ENCODE measurements around the gene MEGF8.

The MEGF8 gene

GRCh38 chr19:42356686-42357085, 31.3 kb downstream of the MEGF8 start:
- no peak for DNase-seq (ENCODE audit: low read depth in 2 of 2)

- no peak for DNase-seq (ENCODE audit: low read depth in 2 of 2)
These were observed 31.9 kb downstream of the MEGF8 start for GRCh38 chr19:42357290-42357689.

- DNase-seq (ENCODE audit: low read depth in 2 of 2) = no peak
These were observed 35.5 kb downstream of the MEGF8 start for GRCh38 chr19:42360787-42361544.

GRCh38 chr19:42361545-42361910, 36.1 kb downstream of the MEGF8 start:
- DNase-seq (ENCODE audit: low read depth in 2 of 2) = no peak

GRCh38 chr19:42362342-42362741, 36.9 kb downstream of the MEGF8 start:
- no peak for DNase-seq (ENCODE audit: low read depth in 2 of 2)

GRCh38 chr19:42362891-42363440, 37.5 kb downstream of the MEGF8 start:
- no peak for DNase-seq (ENCODE audit: low read depth in 2 of 2)

- DNase-seq (ENCODE audit: low read depth in 2 of 2) = no peak
These were observed 38.3 kb downstream of the MEGF8 start for GRCh38 chr19:42363614-42364346.

GRCh38 chr19:42366673-42367072, 41.2 kb downstream of the MEGF8 start:
- DNase-seq (ENCODE audit: low read depth in 2 of 2) = no peak

GRCh38 chr19:42367929-42368328, 42.5 kb downstream of the MEGF8 start:
- DNase-seq (ENCODE audit: low read depth in 2 of 2) = no peak

- DNase-seq (ENCODE audit: low read depth in 2 of 2) = no peak
These were observed 42.9 kb downstream of the MEGF8 start for GRCh38 chr19:42368360-42368759.

- no peak for DNase-seq (ENCODE audit: low read depth in 2 of 2)
These were observed 43.3 kb downstream of the MEGF8 start for GRCh38 chr19:42368765-42369164.

GRCh38 chr19:42369433-42370067, 44.1 kb downstream of the MEGF8 start:
- no peak for DNase-seq (ENCODE audit: low read depth in 2 of 2)

GRCh38 chr19:42370068-42370520, 44.7 kb downstream of the MEGF8 start:
- DNase-seq (ENCODE audit: low read depth in 2 of 2) = no peak

- no peak for DNase-seq (ENCODE audit: low read depth in 2 of 2)
These were observed 45.3 kb downstream of the MEGF8 start for GRCh38 chr19:42370626-42371175.

GRCh38 chr19:42374826-42375376, 49.5 kb downstream of the MEGF8 start:
- DNase-seq (ENCODE audit: low read depth in 2 of 2) = no peak

GRCh38 chr19:42375415-42376176, 50.2 kb downstream of the MEGF8 start:
- DNase-seq (ENCODE audit: low read depth in 2 of 2) = no peak

- no peak for DNase-seq (ENCODE audit: low read depth in 2 of 2)
These were observed 50.7 kb downstream of the MEGF8 start for GRCh38 chr19:42376177-42376555.

GRCh38 chr19:42378225-42379215, 53.1 kb downstream of the MEGF8 start:
- DNase-seq (ENCODE audit: low read depth in 2 of 2) = no peak

- DNase-seq (ENCODE audit: low read depth in 2 of 2) = no peak
These were observed 54.7 kb downstream of the MEGF8 start for GRCh38 chr19:42380155-42380554.

All from stimulated activated CD8-positive, alpha-beta memory T cell treated with anti-CD3 and anti-CD28 coated beads, Interleukin-15, amount 100 ng/mL, for 48 hours (primary cell).